IPS-18a (cell line): ENCODE results near the gene HIF3A.

Experiments
- H3K27ac ChIP-seq: one replicate; pipeline ENCODE4 v1.5.1; 2013; ENCODE audit warnings: low read length
- H3K27me3 ChIP-seq: one replicate; pipeline ENCODE4 v1.6.1; 2013; ENCODE audit warnings: mild to moderate bottlenecking, low read length; ENCODE audit not compliant: control insufficient read depth, insufficient read depth
- H3K36me3 ChIP-seq: one replicate; pipeline ENCODE4 v1.6.1; 2013; ENCODE audit warnings: low read depth, low read length; ENCODE audit not compliant: control insufficient read depth
- H3K4me1 ChIP-seq: one replicate; pipeline ENCODE4 v1.6.1; 2013; ENCODE audit warnings: low read depth, low read length; ENCODE audit not compliant: control insufficient read depth
- H3K4me3 ChIP-seq: one replicate; pipeline ENCODE4 v1.5.1; 2013; ENCODE audit warnings: low read length
- H3K9ac ChIP-seq: one replicate; pipeline ENCODE4 v1.6.1; 2013; ENCODE audit warnings: mild to moderate bottlenecking, low read length, moderate library complexity
- H3K9me3 ChIP-seq: one replicate; pipeline ENCODE4 v1.6.1; 2013; ENCODE audit warnings: low read depth, low read length; ENCODE audit not compliant: control insufficient read depth

HIF3A gene

GRCh38 chr19:46351241-46352041 lies 54.6 kb downstream of the HIF3A start:
- H3K27ac ChIP-seq, result no peak overlapping the region
- H3K9me3 ChIP-seq, result no peaks in the 10 kb centered on the region
- peaks cover 22% of the 10 kb centered on the region for H3K36me3 ChIP-seq
- H3K27me3 ChIP-seq, result no peaks in the 10 kb centered on the region
- H3K4me1 ChIP-seq, result peaks cover 4% of the 10 kb centered on the region
- H3K4me3 ChIP-seq, result no peak overlapping the region
- no peak overlapping the region for H3K9ac ChIP-seq

- no peak overlapping the region for H3K9ac ChIP-seq
- H3K27me3 ChIP-seq, result no peaks in the 10 kb centered on the region
- peaks cover 39% of the 10 kb centered on the region for H3K36me3 ChIP-seq
- no peak overlapping the region for H3K4me3 ChIP-seq
- peaks cover 3% of the 10 kb centered on the region for H3K4me1 ChIP-seq
- no peaks in the 10 kb centered on the region for H3K9me3 ChIP-seq
- H3K27ac ChIP-seq, result no peak overlapping the region
Measured at GRCh38 chr19:46353730-46354528, 57.1 kb downstream of the HIF3A start.

GRCh38 chr19:46355234-46356148 lies 58.6 kb downstream of the HIF3A start:
- H3K36me3 ChIP-seq, result peaks cover 43% of the 10 kb centered on the region
- no peaks in the 10 kb centered on the region for H3K9me3 ChIP-seq
- H3K27ac ChIP-seq, result no peak overlapping the region

GRCh38 chr19:46356149-46357055 lies 59.6 kb downstream of the HIF3A start:
- Histone ChIP-seq H3K27me3 (no peaks in the 10 kb centered on the region), H3K9me3 (no peaks in the 10 kb centered on the region), H3K36me3 (peaks cover 43% of the 10 kb centered on the region), H3K9ac (no peak overlapping the region), H3K27ac (no peak overlapping the region), H3K4me1 (no peaks in the 10 kb centered on the region), H3K4me3 (no peak overlapping the region)

More at GRCh38 chr19:46355234-46356148, 58.6 kb downstream of the HIF3A start:
- H3K4me1 ChIP-seq, result peaks cover 3% of the 10 kb centered on the region
- H3K27me3 ChIP-seq, result no peaks in the 10 kb centered on the region
- H3K9ac ChIP-seq, result no peak overlapping the region
- H3K4me3 ChIP-seq, result no peak overlapping the region

GRCh38 chr19:46357846-46358583 lies 61.2 kb downstream of the HIF3A start:
- H3K27me3 ChIP-seq, result no peaks in the 10 kb centered on the region
- H3K4me3 ChIP-seq, result no peak overlapping the region
- H3K9me3 ChIP-seq, result no peaks in the 10 kb centered on the region
- H3K36me3 ChIP-seq, result peaks cover 43% of the 10 kb centered on the region
- no peak overlapping the region for H3K27ac ChIP-seq
- no peak overlapping the region for H3K9ac ChIP-seq
- no peaks in the 10 kb centered on the region for H3K4me1 ChIP-seq

- peaks cover 34% of the 10 kb centered on the region for H3K36me3 ChIP-seq
- H3K9me3 ChIP-seq, result no peaks in the 10 kb centered on the region
- H3K4me3 ChIP-seq, result no peak overlapping the region
- H3K4me1 ChIP-seq, result peaks cover 4% of the 10 kb centered on the region
- H3K27me3 ChIP-seq, result no peaks in the 10 kb centered on the region
- H3K9ac ChIP-seq, result no peak overlapping the region
- H3K27ac ChIP-seq, result no peak overlapping the region
Measured at GRCh38 chr19:46361915-46362314, 65.1 kb downstream of the HIF3A start.

GRCh38 chr19:46364359-46364758 lies 67.5 kb downstream of the HIF3A start:
- H3K27me3 ChIP-seq, result no peaks in the 10 kb centered on the region
- no peaks in the 10 kb centered on the region for H3K9me3 ChIP-seq
- no peak overlapping the region for H3K27ac ChIP-seq
- peaks cover 28% of the 10 kb centered on the region for H3K36me3 ChIP-seq
- no peak overlapping the region for H3K9ac ChIP-seq
- no peak overlapping the region for H3K4me3 ChIP-seq
- H3K4me1 ChIP-seq, result peaks cover 4% of the 10 kb centered on the region

- Histone ChIP-seq H3K9me3 (no peaks in the 10 kb centered on the region), H3K27me3 (no peaks in the 10 kb centered on the region), H3K27ac (no peak overlapping the region), H3K4me3 (no peak overlapping the region), H3K9ac (no peak overlapping the region), H3K4me1 (peaks cover 4% of the 10 kb centered on the region), H3K36me3 (peaks cover 26% of the 10 kb centered on the region)
Measured at GRCh38 chr19:46365561-46365960, 68.7 kb downstream of the HIF3A start.

- no peak overlapping the region for H3K27ac ChIP-seq
- H3K4me3 ChIP-seq, result no peak overlapping the region
- peaks cover 26% of the 10 kb centered on the region for H3K36me3 ChIP-seq
- H3K9me3 ChIP-seq, result no peaks in the 10 kb centered on the region
- H3K9ac ChIP-seq, result no peak overlapping the region
- no peaks in the 10 kb centered on the region for H3K27me3 ChIP-seq
- peaks cover 7% of the 10 kb centered on the region for H3K4me1 ChIP-seq
Measured at GRCh38 chr19:46366620-46367292, 69.9 kb downstream of the HIF3A start.

- Histone ChIP-seq H3K27me3 (no peaks in the 10 kb centered on the region), H3K9ac (no peak overlapping the region), H3K9me3 (no peaks in the 10 kb centered on the region), H3K4me1 (peaks cover 11% of the 10 kb centered on the region), H3K27ac (no peak overlapping the region), H3K36me3 (peaks cover 26% of the 10 kb centered on the region), H3K4me3 (no peak overlapping the region)
Measured at GRCh38 chr19:46367426-46367825, 70.6 kb downstream of the HIF3A start.
